Uterus (tissue), 2 donors: Measurements from ENCODE around the gene MCCC2.

Experiments
- POLR2A ChIP-seq, 2 donors: fragments of 450-650 bp; IDR thresholded peaks; one replicate each; pipeline ENCODE4 v1.6.1; 2016; ENCODE audit warnings: antibody characterized with exemption in 2 of 2, mild to moderate bottlenecking in 1 of 2, moderate library complexity in 1 of 2
- TF ChIP-seq, protein P1 (sequence below), 4 experiments: fragments of 200-600 bp in 2 of 4; fragments of 450-650 bp in 2 of 4; sonication (generic) in 2 of 4; IDR thresholded peaks; one replicate each; pipeline ENCODE4 v1.5.1; 2016 to 2019; ENCODE audit warnings: antibody characterized with exemption in 4 of 4, mild to moderate bottlenecking in 2 of 4, moderate library complexity in 1 of 4

DNA sequence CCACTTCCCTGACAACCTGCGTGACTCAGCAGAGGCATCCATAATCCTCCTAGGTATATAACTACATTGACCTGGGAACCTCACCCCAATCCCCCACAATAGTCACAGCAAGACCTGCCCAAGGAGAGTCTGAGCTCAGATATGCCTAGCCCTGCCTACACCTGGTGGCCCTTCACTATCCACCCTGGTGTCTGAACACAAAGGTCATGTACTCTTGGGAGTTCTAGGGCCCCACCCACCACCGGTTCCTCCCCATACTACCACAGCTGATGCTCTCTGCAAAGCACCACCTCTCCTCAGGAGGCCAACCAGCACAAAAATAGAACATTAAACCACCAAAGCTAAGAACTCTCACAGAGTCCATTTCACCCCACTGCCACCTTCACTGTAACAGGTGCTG, 97.2 kb downstream of the MCCC2 start:
- no peak for TF ChIP-seq POLR2A (IDR thresholded peaks at IDR 0.05)
- TF ChIP-seq, protein P1, sequence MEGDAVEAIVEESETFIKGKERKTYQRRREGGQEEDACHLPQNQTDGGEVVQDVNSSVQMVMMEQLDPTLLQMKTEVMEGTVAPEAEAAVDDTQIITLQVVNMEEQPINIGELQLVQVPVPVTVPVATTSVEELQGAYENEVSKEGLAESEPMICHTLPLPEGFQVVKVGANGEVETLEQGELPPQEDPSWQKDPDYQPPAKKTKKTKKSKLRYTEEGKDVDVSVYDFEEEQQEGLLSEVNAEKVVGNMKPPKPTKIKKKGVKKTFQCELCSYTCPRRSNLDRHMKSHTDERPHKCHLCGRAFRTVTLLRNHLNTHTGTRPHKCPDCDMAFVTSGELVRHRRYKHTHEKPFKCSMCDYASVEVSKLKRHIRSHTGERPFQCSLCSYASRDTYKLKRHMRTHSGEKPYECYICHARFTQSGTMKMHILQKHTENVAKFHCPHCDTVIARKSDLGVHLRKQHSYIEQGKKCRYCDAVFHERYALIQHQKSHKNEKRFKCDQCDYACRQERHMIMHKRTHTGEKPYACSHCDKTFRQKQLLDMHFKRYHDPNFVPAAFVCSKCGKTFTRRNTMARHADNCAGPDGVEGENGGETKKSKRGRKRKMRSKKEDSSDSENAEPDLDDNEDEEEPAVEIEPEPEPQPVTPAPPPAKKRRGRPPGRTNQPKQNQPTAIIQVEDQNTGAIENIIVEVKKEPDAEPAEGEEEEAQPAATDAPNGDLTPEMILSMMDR (IDR thresholded peaks at IDR 0.05): no peak
